ENCODE data around the gene CTDSP2.

DNA sequence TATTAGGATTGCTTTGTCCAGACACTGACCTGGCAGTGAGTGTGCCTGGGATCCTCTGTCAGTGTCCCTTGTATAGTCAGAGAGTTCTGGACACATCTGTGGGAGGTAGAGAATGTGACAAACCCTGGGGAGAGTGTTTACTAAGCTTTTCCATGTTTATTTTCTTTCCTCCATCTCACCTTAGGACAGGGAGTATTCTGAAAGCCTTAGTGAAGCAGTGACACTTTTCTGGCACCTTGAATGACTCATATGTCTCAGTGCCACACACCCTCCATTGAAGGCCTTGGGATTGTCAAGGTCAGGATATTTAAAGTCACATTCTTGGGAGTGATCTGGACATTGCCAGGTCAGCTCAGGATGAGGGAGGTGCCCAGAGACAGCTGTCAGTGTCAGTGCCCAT, 34.9 kb upstream of the CTDSP2 start:
- TF ChIP-seq, protein P1, sequence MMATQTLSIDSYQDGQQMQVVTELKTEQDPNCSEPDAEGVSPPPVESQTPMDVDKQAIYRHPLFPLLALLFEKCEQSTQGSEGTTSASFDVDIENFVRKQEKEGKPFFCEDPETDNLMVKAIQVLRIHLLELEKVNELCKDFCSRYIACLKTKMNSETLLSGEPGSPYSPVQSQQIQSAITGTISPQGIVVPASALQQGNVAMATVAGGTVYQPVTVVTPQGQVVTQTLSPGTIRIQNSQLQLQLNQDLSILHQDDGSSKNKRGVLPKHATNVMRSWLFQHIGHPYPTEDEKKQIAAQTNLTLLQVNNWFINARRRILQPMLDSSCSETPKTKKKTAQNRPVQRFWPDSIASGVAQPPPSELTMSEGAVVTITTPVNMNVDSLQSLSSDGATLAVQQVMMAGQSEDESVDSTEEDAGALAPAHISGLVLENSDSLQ (IDR thresholded peaks at IDR 0.05), result no peak
- no peak for TF ChIP-seq SUZ12 (IDR thresholded peaks at IDR 0.05)
